OCI-LY7 (cell line): Measurements from ENCODE around the gene CCDC54. TPM values are rescaled to one million over a fixed set of nuclear protein-coding genes. Genes with fewer than 3 reads are reported as not detected.

Experiments
- BruUV-seq: library from RNA; stranded (reverse); fragments of 400-500 nt; replicated peaks from 2 replicates; lab custom pipeline; 2021; lab: Mats Ljungman, UMichigan
- CTCF ChIA-PET: fragments of 300-600 bp; sonication (Branson Sonifier 250); formaldehyde crosslinking; loops from one replicate; lab custom pipeline; 2022; ENCODE audit warnings: antibody characterized with exemption; ENCODE audit not compliant: unreplicated experiment; lab: Charles Lee
- POLR2A ChIA-PET: fragments of 300-600 bp; sonication (Branson Sonifier 250); formaldehyde crosslinking; loops from one replicate; lab custom pipeline; 2022; ENCODE audit warnings: antibody characterized with exemption; lab: Charles Lee
- DNase-seq: peaks from one replicate; pipeline ENCODE4 v3.0.0-alpha.2; 2015; ENCODE audit warnings: low spot score
- H2AFZ ChIP-seq: fragments of 200-600 bp; sonication (generic), shearing (Covaris generic); 2 replicates; pipeline ENCODE4 v1.6.1; 2014; ENCODE audit warnings: mild to moderate bottlenecking, antibody characterized with exemption, low read length, moderate library complexity
- H3K27ac ChIP-seq: fragments of 200-600 bp; sonication (generic); 2 replicates; pipeline ENCODE4 v1.5.1; 2014; ENCODE audit warnings: mixed run types, low read depth, mild to moderate bottlenecking, moderate library complexity, low read length, inconsistent platforms; ENCODE audit not compliant: poor library complexity, severe bottlenecking
- H3K36me3 ChIP-seq: fragments of 200-600 bp; sonication (generic); 2 replicates; pipeline ENCODE4 v1.6.1; 2014; ENCODE audit warnings: mild to moderate bottlenecking, antibody characterized with exemption, low read length, moderate library complexity, mixed read lengths; ENCODE audit not compliant: insufficient read depth
- H3K4me1 ChIP-seq: fragments of 200-600 bp; sonication (generic); 2 replicates; pipeline ENCODE4 v1.5.1; 2014; ENCODE audit warnings: mild to moderate bottlenecking, low read length; ENCODE audit not compliant: insufficient read depth, poor library complexity, severe bottlenecking
- H3K4me2 ChIP-seq: fragments of 200-600 bp; sonication (generic); 2 replicates; pipeline ENCODE4 v1.6.1; 2014; ENCODE audit warnings: mild to moderate bottlenecking, low read length
- H3K4me3 ChIP-seq: fragments of 200-600 bp; sonication (generic); 2 replicates; pipeline ENCODE4 v1.5.1; 2014; ENCODE audit warnings: mild to moderate bottlenecking, low read depth, low read length; ENCODE audit not compliant: poor library complexity, severe bottlenecking
- H3K79me2 ChIP-seq: fragments of 200-600 bp; sonication (generic); 2 replicates; pipeline ENCODE4 v1.6.1; 2016; ENCODE audit warnings: low read depth, mild to moderate bottlenecking, low read length, moderate library complexity, mixed read lengths; ENCODE audit not compliant: insufficient read depth
- H3K9me2 ChIP-seq: fragments of 200-600 bp; sonication (generic); 2 replicates; pipeline ENCODE4 v1.6.1; 2016; ENCODE audit warnings: mild to moderate bottlenecking, low read length, mixed read lengths; ENCODE audit not compliant: insufficient read depth
- H3K9me3 ChIP-seq: fragments of 200-600 bp; sonication (generic); 2 replicates; pipeline ENCODE4 v1.6.1; 2014; ENCODE audit warnings: mild to moderate bottlenecking, mixed run types, low read length, mixed read lengths
- H4K20me1 ChIP-seq: fragments of 200-600 bp; sonication (generic); 2 replicates; pipeline ENCODE4 v1.6.1; 2014; ENCODE audit warnings: mild to moderate bottlenecking, antibody characterized with exemption, low read length, moderate library complexity, mixed read lengths; ENCODE audit not compliant: insufficient read depth
- EZH2phosphoT487 ChIP-seq: fragments of 200-600 bp; sonication (generic); IDR thresholded peaks from 2 replicates; pipeline ENCODE4 v1.6.1; 2018; ENCODE audit warnings: low read depth, borderline replicate concordance, mild to moderate bottlenecking, mixed run types, antibody characterized with exemption, low read length, moderate library complexity, mixed read lengths
- intact Hi-C: fragments of 100-400 bp; cut with micrococcal nuclease; formaldehyde crosslinking; loops from one replicate; pipeline ENCODE4 v1.10.0; 2022; ENCODE audit not compliant: unreplicated experiment
- total RNA-seq, 2 experiments: library from RNA; depleted of rRNA in 1 of 2; stranded (reverse); fragments of >200 nt in 1 of 2; shearing (Covaris generic) in 1 of 2; gene quantifications; 2 replicates each; pipeline ENCODE4 v1.2.3, GENCODE V29; 2014 to 2022
- TF ChIP-seq, protein P1 (sequence below): fragments of 200-600 bp; sonication (generic); conservative IDR thresholded peaks from 2 replicates; pipeline ENCODE4 v1.5.1; 2014; ENCODE audit warnings: mild to moderate bottlenecking, antibody characterized with exemption, low read length, moderate library complexity, mixed read lengths

Gene CCDC54
- total RNA-seq, 2 experiments from 2014 or later, result not detected

DNA sequence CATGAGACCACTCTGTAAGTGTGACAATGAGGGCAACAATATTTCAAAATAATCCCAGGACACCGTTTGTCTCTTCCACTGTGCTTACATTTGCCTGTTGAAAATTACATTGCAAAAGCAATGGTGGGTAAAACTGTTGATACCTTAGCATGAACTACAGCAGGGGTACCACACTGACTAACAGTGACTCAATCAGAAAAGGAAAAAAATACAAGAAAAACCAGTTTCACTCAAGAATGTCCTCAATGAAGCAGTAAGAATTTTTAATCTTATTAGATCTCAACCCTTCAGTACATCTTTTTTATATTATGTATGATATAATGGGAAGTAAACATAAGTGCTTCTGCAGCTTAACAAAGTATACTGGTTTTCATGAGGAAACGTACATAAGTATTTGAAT is 1.6 kb upstream of the CCDC54 start:
- Histone ChIP-seq H3K27ac (no peak overlapping the region), H3K4me2 (no peak overlapping the region), H4K20me1 (no peaks in the 10 kb centered on the region), H3K4me3 (no peak overlapping the region), H3K36me3 (no peaks in the 10 kb centered on the region), H3K9me3 (no peaks in the 10 kb centered on the region), H3K79me2 (no peaks in the 10 kb centered on the region), H2AFZ (no peak overlapping the region), H3K4me1 (no peaks in the 10 kb centered on the region), H3K9me2 (no peaks in the 10 kb centered on the region)
- intact Hi-C loops, result no loop called here
- no TSS peak for BruUV-seq
- DNase-seq, result no peak
- ChIA-PET POLR2A (interaction anchor here (1.1 kb wide), 1 partner anchor 9 kb away, joined by 3 read pairs; no protein-coding TSS in a partner anchor), CTCF (no interaction called here)
- TF ChIP-seq EZH2phosphoT487, result no peak
- TF ChIP-seq, protein P1, sequence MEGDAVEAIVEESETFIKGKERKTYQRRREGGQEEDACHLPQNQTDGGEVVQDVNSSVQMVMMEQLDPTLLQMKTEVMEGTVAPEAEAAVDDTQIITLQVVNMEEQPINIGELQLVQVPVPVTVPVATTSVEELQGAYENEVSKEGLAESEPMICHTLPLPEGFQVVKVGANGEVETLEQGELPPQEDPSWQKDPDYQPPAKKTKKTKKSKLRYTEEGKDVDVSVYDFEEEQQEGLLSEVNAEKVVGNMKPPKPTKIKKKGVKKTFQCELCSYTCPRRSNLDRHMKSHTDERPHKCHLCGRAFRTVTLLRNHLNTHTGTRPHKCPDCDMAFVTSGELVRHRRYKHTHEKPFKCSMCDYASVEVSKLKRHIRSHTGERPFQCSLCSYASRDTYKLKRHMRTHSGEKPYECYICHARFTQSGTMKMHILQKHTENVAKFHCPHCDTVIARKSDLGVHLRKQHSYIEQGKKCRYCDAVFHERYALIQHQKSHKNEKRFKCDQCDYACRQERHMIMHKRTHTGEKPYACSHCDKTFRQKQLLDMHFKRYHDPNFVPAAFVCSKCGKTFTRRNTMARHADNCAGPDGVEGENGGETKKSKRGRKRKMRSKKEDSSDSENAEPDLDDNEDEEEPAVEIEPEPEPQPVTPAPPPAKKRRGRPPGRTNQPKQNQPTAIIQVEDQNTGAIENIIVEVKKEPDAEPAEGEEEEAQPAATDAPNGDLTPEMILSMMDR, result no peak

DNA sequence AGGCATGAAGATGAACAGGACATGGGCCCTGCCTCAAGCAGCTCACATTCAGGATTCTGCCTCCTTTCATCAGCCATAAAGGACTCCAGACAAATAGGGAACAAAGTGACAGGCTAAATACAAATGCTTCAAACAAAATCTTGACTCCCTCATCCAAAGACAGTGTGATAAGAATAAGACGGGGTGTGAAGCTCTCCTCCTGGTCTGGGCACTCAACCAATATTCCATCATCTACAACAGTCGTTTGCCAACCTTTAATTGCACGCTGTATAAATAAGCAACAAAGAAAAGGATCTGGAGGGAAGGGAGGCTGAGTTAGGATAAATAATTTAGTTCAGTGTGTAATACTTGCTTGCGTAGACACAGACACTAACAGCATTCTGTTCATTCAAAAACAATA is 5.4 kb downstream of the CCDC54 start:
- H3K4me2 ChIP-seq, result no peak overlapping the region
- H3K36me3 ChIP-seq, result no peaks in the 10 kb centered on the region
- intact Hi-C loops, result no loop called here
- H3K4me1 ChIP-seq, result no peaks in the 10 kb centered on the region
- BruUV-seq, result no TSS peak
- no peaks in the 10 kb centered on the region for H3K9me3 ChIP-seq
- no peak for TF ChIP-seq EZH2phosphoT487
- TF ChIP-seq, protein P1, result no peak
- H3K79me2 ChIP-seq, result no peaks in the 10 kb centered on the region
- ChIA-PET POLR2A (no interaction called here), CTCF (no interaction called here)
- no peaks in the 10 kb centered on the region for H4K20me1 ChIP-seq
- no peak overlapping the region for H2AFZ ChIP-seq
- H3K9me2 ChIP-seq, result no peaks in the 10 kb centered on the region
- no peak for DNase-seq
- H3K27ac ChIP-seq, result no peak overlapping the region
- no peak overlapping the region for H3K4me3 ChIP-seq

DNA sequence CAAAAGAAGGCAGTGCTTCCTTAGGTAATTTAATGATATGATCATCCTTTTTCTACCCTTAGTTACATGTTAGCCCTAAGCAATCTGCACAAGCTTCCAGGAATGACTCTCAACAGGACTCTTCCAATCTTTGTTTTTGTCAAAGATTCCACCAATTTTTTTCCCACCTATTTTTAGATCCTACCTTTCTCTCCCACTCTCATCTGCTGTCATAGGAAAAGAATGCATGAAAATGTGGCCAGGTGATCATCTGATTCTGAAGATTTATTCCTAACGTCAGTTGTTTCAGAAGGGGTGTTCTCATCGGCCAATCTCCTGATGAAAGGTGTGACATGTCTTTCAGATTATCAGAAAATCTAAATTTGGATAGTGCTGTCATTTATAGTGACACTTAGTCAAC is 7.2 kb downstream of the CCDC54 start:
- H3K4me2 ChIP-seq, result no peak overlapping the region
- H4K20me1 ChIP-seq, result no peaks in the 10 kb centered on the region
- TF ChIP-seq, protein P1, result no peak
- no peak for TF ChIP-seq EZH2phosphoT487
- no peaks in the 10 kb centered on the region for H3K79me2 ChIP-seq
- ChIA-PET POLR2A (interaction anchor here (1.0 to 1.2 kb wide), 2 partner anchors 9 to 21 kb away, joined by 3 read pairs; no protein-coding TSS in a partner anchor), CTCF (no interaction called here)
- no peak overlapping the region for H2AFZ ChIP-seq
- H3K9me2 ChIP-seq, result no peaks in the 10 kb centered on the region
- intact Hi-C loops, result no loop called here
- H3K36me3 ChIP-seq, result no peaks in the 10 kb centered on the region
- H3K27ac ChIP-seq, result no peak overlapping the region
- DNase-seq, result no peak
- H3K4me1 ChIP-seq, result no peaks in the 10 kb centered on the region
- H3K9me3 ChIP-seq, result no peaks in the 10 kb centered on the region
- no peak overlapping the region for H3K4me3 ChIP-seq
- no TSS peak for BruUV-seq
